Activated T-cell treated with anti-CD3 and anti-CD28 coated beads for 1 hour (primary cell): ENCODE data around the gene RAE1.

Source experiments
- DNase-seq: peaks from one replicate; pipeline ENCODE4 v3.0.0-alpha.2; 2020; ENCODE audit warnings: low read depth

Gene RAE1

DNA sequence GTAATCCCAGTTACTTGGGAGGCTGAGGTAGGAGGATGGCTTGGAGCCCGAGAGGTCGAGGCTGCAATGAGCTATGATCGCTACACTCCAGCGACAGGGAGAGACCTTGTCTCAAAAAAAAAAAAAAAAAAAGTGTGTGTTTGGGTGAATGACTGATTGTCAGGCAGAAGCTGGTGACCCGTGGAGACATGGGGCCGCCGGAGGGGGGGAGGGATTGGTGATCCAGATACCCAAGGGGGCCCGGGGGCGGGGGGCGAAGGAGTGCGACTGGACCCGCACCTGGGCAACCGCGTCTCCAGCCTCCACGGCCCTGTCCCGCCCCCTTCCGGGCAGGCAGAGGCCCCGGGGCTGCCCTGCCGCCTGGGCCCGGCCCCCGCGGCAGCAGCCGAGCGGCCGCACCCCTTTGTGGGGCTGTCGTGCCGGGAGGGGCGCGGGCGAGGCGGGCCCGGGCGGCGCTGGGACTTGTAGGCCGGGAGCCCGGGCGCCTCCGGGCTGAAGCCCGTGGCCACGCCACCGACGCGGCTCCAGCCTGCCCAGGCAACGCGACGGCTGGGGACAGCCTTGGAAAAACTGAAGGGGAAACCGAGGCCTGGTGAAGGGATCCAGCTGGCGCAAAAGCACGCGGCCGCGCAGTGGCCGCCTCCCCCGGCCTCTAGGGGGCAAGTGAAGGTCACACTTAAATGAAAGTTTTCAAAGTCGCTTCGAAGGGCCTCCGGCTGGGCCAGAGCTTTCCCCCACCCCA is 38.1 kb downstream of the RAE1 start:
- DNase-seq, result peak; percentile 51

DNA sequence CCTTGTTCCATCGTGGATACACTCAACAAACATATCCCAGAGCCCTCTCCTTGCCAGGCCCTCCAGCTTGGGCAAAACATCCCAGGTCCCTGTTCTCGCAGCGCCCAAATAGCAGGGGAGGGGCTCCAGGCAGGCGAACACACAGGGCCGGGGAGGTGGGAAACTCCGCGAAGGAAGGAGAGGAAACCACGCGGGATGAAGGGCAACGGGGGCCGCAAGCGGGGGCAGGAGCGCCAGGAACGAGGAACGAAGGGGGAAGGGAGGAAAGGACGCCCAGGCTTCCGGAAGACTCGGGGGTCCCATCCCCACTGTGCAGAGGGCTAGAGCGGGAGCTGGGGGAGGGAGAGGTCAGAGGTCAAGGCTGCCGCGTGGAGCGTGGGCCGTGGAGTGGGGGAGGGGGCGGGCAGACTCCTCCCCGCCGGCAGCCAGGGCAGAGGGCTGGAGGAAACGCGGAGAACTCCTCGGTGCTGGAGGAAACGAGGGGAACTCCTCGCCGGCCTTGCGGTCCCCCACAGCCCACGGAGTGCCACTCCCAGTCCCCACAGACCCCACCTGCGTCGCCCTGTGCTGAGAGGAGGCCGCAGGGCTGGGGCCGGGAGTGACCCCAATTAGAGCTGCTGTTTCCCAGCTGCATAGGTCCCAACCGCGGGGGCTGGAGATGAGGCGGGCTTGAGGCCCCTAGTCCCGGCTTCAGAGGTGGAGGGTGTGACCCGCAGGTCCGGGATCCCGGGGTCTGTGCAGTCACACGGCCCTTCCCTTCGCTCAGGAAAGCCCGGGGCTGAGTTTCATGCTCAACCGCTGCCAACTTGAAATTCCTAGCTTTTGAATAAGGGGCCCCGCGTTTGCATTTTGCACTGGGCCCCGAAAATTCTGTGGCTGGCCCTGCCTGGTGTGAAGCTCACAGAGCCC is 38.9 kb downstream of the RAE1 start:
- no peak for DNase-seq

DNA sequence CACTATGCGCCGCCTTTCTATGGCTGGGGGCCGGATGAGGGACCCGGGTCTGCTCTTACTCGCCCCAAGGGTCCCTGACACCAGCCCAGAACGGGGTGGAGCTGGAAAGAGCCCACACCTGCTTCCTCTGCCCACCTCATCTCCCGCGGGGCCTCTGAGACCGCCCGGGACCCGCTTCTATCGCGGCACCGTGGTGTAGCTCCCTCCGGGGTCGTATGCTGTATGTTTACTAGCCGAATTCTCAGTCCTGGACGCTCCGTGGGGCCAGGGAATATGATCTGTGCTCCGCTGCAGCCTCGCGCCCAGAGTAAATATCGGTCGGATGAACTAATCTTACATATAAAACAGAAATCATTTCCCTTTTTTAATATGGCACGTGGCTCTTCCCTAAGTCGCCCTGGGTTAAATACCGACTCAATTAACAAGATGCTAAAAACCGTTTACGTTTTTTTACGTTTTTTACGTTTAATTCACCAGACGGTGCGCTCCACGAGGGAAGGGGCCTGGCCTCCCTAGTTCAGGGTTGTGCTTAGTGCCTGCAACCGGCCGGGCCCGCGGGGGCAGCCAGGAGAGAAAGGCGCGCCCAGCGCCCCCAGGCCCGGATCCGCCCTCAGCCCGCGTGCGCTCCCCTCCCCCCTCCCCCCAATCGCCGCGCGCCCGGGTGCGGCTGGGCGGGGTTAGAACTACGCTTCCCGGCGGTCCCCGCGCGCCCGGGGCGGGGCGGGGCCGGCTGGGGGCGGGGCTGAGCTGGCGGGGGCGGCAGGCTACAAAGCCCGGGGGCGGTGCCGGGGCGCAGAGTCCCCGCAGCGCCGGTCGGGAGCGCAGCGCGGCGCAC is 39.8 kb downstream of the RAE1 start, which contains the start of gene RBM38:
Gene RBM38 (plus strand): TSS at position 793 of the 835 bp plus-strand sequence. CDS start 186 bp downstream, outside the sequence.
- DNase-seq, result peak; percentile 72

GRCh38 chr20:57391439-57392301 is 40.6 kb downstream of the RAE1 start:
- no peak for DNase-seq

DNA sequence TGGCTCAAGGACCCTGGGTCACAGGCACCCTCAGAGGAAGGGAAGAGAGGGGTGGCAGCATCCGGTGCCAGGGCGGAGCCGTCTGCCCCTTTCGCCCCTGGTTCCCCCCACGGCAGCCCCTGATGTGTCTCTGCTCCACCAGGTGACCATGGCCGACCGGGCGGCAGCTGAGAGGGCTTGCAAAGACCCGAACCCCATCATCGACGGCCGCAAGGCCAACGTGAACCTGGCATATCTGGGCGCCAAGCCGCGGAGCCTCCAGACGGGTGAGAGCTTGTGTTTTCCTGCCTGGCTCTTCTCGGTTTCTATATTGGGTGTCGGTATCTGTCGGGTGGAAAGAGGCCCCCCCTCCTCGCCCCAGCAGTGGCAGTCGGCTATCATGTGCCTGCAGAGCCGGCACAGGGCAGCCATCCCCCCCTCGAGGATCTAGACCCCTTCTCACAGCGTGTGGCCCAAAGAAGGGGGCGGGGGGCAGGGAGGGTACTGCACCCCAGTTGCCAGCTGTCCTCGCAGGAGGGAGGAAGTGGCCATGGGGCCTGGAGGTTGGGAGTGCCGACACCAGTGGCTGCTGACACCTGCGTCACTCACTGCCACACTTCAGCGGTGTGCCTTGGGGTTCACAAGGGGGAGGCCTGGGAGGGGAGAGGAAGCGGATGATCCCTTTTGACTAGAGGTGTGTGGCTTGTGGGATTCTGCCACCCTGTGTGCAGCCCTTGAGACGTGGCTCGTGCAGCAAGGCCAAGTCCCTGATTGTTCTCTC is 41.6 kb downstream of the RAE1 start:
- DNase-seq, result peak; percentile 67

GRCh38 chr20:57393321-57394120 is 42.5 kb downstream of the RAE1 start:
- no peak for DNase-seq

DNA sequence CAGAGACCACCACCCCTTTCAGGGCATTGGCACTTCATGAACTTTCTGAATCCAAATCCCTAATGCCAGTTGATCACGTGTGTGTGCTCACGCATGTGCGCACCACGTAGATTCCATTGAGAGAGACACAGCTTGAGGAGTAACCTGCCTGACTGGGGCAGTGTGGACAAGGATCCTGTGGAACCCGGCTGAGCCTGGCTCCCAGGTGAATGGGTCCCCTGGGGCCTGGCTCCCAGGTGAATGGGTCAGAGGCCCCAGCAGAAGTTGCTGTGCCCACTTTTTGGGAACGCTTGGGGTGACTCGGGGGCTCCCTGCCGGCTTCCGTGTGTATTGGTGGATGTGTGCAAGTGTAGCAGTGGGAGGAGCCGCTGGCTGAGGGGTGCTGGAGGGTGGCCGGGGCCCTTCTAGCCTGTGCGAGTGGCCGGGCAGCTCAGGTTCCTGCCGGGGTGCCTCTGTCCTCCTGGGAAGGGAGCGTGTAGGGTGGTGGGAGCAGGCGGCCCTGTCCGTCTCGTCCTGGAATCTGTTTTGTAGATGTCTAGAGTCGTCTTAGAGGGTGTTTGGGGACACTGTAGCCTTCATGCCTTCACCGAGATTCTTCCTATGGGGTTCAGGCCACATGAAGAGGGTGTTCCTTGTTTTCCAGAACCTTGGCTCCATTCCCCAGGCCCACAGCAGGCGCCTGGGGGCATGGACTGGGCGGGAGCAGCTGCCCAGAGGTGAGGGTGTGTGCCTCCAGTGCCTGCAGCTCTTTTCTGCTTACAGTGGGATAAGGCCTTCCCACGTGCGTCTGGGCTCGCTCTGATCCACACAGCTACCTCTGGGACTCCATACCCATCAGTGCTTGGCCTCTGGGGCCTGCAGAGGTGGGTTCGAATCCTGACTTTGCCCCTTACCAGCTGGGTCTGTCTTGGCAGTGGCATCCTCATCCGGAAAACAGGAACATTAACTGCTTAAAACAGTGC is 43.3 kb downstream of the RAE1 start:
- DNase-seq, result no peak

GRCh38 chr20:57395111-57395966 is 44.3 kb downstream of the RAE1 start:
- no peak for DNase-seq

GRCh38 chr20:57396212-57396983 is 45.3 kb downstream of the RAE1 start:
- no peak for DNase-seq

DNA sequence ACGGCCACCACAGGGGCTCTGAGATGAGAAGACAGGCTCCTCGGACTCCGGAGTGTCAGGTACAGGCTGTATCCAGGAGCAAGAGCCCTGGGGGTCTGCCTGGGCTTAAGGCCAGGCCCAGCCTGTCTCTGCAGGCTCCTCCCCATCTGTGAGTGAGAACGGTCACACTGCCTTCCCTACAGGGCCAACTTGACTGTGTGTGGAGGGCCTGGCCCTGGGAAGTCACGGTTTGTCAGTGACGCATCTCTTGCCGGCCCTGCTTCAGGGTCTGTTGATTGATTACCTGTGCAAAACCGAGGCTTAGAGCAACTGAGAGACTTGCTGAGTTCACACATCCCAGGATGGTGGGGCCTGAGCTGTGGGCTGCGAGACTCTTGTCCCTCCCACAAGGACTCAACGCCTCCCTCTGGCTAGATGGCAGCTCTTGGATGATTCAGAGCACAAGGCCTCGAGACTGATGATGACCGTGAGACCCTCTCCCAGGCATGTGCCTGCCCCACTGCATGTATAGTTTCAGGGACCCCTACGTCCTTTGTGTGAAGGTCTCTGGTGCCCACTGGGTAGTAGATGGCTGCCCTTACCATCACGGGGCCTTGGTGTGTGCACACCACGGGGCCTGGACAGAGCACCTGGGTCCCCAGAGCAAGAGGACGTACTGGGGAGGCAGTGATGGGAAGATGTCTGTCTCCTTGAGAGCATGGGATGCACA is 46.1 kb downstream of the RAE1 start:
- no peak for DNase-seq

- DNase-seq, result peak; percentile 54
Measured at GRCh38 chr20:57397693-57398108, 46.6 kb downstream of the RAE1 start.

- DNase-seq, result peak; percentile 83
Measured at GRCh38 chr20:57398231-57398821, 47.3 kb downstream of the RAE1 start.

DNA sequence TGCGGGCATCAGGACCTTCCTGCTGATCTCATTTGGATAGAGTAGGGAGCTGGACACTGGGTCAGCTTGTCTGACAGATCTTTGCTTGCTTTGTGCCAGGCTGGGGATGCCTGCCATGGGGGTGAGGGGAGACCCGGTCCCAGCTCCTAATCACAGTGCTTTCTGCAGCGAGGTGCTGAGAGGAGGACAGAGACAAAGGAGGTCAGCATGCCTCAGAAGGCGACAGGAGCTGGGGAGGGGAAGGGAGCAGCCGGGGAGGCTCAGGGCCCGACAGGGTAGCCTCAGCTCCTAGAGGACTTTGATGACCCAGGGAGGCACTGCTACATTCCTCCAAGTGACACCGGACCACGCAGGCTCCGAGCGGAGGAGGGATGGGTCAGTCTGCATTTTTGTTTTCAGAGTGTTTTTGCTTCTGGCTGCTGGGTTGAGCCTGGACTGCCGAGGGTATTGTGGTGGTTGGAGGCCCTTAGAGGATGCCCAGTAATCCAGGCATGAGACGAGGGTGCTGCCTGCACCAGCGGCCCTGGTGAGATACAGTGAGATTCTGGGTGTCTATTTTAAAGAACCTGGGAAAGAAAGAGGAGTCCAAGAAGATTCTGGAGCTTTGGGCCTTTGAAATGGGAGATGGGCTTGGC is 48.0 kb downstream of the RAE1 start:
- no peak for DNase-seq

DNA sequence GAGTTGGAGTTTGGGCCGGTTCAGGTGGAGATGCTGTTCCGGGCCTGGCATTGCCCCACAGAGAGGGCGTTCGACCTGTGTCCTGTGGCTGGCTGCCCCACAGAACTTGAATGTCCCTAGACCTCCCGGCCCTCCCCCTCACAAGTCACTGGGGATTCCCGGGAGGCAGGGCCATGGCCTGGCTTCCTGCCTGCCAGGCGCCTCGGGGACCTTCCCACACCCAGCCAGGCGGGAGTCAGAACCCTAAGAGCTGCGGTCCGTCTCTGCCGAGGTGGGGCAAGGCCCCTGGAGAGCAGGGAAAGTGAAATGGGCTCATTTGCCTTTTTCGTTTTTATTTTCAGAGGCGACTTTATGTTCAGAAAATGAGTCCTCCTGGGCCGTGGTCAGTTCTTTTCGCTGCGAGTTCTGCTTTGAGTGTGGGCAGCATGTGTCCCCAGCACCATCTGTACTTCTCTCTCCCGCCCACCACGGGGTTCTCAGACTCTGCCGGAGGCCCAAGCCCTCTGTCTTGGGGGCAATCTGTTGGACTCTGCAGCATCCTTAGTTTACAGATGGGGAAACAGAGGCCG is 48.6 kb downstream of the RAE1 start:
- no peak for DNase-seq

DNA sequence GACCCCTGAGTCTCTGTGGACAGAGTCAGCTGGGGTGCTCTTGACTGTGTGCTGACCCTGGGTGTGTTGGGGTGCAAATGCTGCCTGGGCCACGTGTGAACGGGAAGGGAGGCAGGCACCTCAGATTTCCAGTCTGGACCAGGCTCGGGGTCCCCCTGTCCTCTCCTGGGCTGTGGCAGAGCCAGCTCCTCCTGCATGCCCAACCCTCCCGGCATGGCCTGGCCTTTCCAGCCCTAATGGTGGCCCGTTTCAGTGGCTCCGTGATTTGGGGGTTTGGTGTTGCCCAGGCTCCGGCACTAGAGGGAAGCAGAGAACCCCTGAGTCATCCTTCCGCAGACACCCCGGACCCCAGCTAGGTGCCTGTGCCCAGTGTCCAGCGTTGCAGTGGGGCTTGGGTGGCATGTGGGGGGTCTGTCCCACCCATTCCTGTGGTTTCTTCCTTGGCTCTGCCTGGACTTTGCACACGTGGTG is 49.2 kb downstream of the RAE1 start:
- no peak for DNase-seq
